ENCODE data around the gene ALG14.

- TF ChIP-seq CTCF (IDR thresholded peaks at IDR 0.05 in 2 of 3, conservative IDR thresholded peaks at IDR 0.05 in 1 of 3; ENCODE audit: borderline replicate concordance in 1 of 3, insufficient read depth in 1 of 3, low read depth in 2 of 3, low read length in 2 of 3) (no peak), EZH2 (IDR thresholded peaks at IDR 0.05) (no peak), ATF3 (IDR thresholded peaks at IDR 0.05) (no peak), REST (IDR thresholded peaks at IDR 0.05; ENCODE audit: low read depth) (no peak), POLR2A (IDR thresholded peaks at IDR 0.05; ENCODE audit: borderline replicate concordance, extremely low read depth, insufficient read depth, insufficient read length) (no peak), SP1 (IDR thresholded peaks at IDR 0.05; ENCODE audit: low read depth) (no peak), ZNF274 (IDR thresholded peaks at IDR 0.05; ENCODE audit: low read depth, low read length) (no peak), POLR2AphosphoS5 (IDR thresholded peaks at IDR 0.05; ENCODE audit: low read depth, low read length) (no peak), SIN3A (IDR thresholded peaks at IDR 0.05; ENCODE audit: low read depth) (no peak), RAD21 (IDR thresholded peaks at IDR 0.05; ENCODE audit: low read depth) (no peak), SRF (IDR thresholded peaks at IDR 0.05; ENCODE audit: low read depth) (no peak), MAX (IDR thresholded peaks at IDR 0.05) (no peak), ELF1 (IDR thresholded peaks at IDR 0.05; ENCODE audit: borderline replicate concordance, low read depth) (no peak)
Measured at GRCh38 chr1:95122151-95122697, 49.5 kb upstream of the ALG14 start.

Data from HCT116 (cell line).